H9 (cell line): ENCODE results near the gene GTF2H4. TPM values are rescaled to one million over a fixed set of nuclear protein-coding genes. Genes with fewer than 3 reads are reported as not detected.

ENCODE experiments used
- DNase-seq: peaks from one replicate; pipeline ENCODE4 v3.0.0-alpha.2; 2017
- H2AFZ ChIP-seq: one replicate; pipeline ENCODE4 v1.6.1; 2013; ENCODE audit warnings: mild to moderate bottlenecking, low read length, control low read depth, moderate library complexity
- H2AK5ac ChIP-seq: 2 replicates; pipeline ENCODE4 v1.6.1; 2013; ENCODE audit warnings: low read length, control low read depth, mixed read lengths; ENCODE audit not compliant: insufficient read length
- H2BK120ac ChIP-seq: one replicate; pipeline ENCODE4 v1.6.1; 2013; ENCODE audit warnings: low read depth, mild to moderate bottlenecking, low read length, control low read depth, inconsistent platforms; ENCODE audit not compliant: poor library complexity, severe bottlenecking
- H2BK12ac ChIP-seq: 2 replicates; pipeline ENCODE4 v1.6.1; 2013; ENCODE audit warnings: low read length, control low read depth, mixed read lengths, low read depth; ENCODE audit not compliant: insufficient read length
- H2BK15ac ChIP-seq: 2 replicates; pipeline ENCODE4 v1.6.1; 2013; ENCODE audit warnings: low read depth, low read length, control low read depth
- H2BK20ac ChIP-seq: one replicate; pipeline ENCODE4 v1.6.1; 2013; ENCODE audit warnings: low read depth, mild to moderate bottlenecking, low read length, control low read depth, inconsistent platforms; ENCODE audit not compliant: poor library complexity, severe bottlenecking
- H2BK5ac ChIP-seq: 2 replicates; pipeline ENCODE4 v1.6.1; 2013; ENCODE audit warnings: low read length, control low read depth, mixed read lengths; ENCODE audit not compliant: insufficient read length
- H3K14ac ChIP-seq: 2 replicates; pipeline ENCODE4 v1.6.1; 2013; ENCODE audit warnings: low read length, control low read depth; ENCODE audit not compliant: insufficient read depth
- H3K18ac ChIP-seq: 2 replicates; pipeline ENCODE4 v1.6.1; 2013; ENCODE audit warnings: low read depth, mild to moderate bottlenecking, mixed read lengths, low read length, control low read depth; ENCODE audit not compliant: insufficient read length
- H3K23ac ChIP-seq: 2 replicates; pipeline ENCODE4 v1.6.1; 2013; ENCODE audit warnings: low read length, control low read depth, mixed read lengths, low read depth; ENCODE audit not compliant: insufficient read length
- H3K23me2 ChIP-seq: 2 replicates; pipeline ENCODE4 v1.6.1; 2013; ENCODE audit warnings: low read depth, mild to moderate bottlenecking, mixed read lengths, low read length, control low read depth; ENCODE audit not compliant: insufficient read length, poor library complexity, severe bottlenecking
- H3K27ac ChIP-seq: 2 replicates; pipeline ENCODE4 v1.5.1; 2013; ENCODE audit warnings: low read length, control low read depth, mixed read lengths, low read depth; ENCODE audit not compliant: insufficient read length
- H3K27me3 ChIP-seq: 2 replicates; pipeline ENCODE4 v1.6.1; 2013; ENCODE audit warnings: low read length, control low read depth, inconsistent platforms; ENCODE audit not compliant: insufficient read depth
- H3K4ac ChIP-seq: 2 replicates; pipeline ENCODE4 v1.6.1; 2013; ENCODE audit warnings: low read depth, mild to moderate bottlenecking, control low read depth, inconsistent platforms, low read length, moderate library complexity
- H3K4me1 ChIP-seq: 2 replicates; pipeline ENCODE4 v1.6.1; 2013; ENCODE audit warnings: low read length, control low read depth, inconsistent platforms; ENCODE audit not compliant: insufficient read depth
- H3K4me2 ChIP-seq: 2 replicates; pipeline ENCODE4 v1.6.1; 2013; ENCODE audit warnings: low read length, control low read depth, mixed read lengths; ENCODE audit not compliant: insufficient read length, insufficient read depth
- H3K56ac ChIP-seq: 2 replicates; pipeline ENCODE4 v1.6.1; 2013; ENCODE audit warnings: low read depth, mild to moderate bottlenecking, mixed read lengths, low read length, control low read depth; ENCODE audit not compliant: insufficient read length
- H3K79me1 ChIP-seq: 2 replicates; pipeline ENCODE4 v1.6.1; 2013; ENCODE audit warnings: low read depth, mild to moderate bottlenecking, moderate library complexity, low read length, control low read depth, inconsistent platforms; ENCODE audit not compliant: insufficient read depth, poor library complexity, severe bottlenecking
- H3K79me2 ChIP-seq: 2 replicates; pipeline ENCODE4 v1.6.1; 2013; ENCODE audit warnings: low read length, control low read depth, inconsistent platforms; ENCODE audit not compliant: insufficient read depth
- H3K9ac ChIP-seq: 2 replicates; pipeline ENCODE4 v1.6.1; 2013; ENCODE audit warnings: low read length, control low read depth, mixed read lengths; ENCODE audit not compliant: insufficient read length; ENCODE audit errors: extremely low read depth
- H3K9me3 ChIP-seq: one replicate; pipeline ENCODE4 v1.6.1; 2013; ENCODE audit warnings: low read depth, low read length, inconsistent platforms; ENCODE audit not compliant: control insufficient read depth
- H3T11ph ChIP-seq: one replicate; pipeline ENCODE4 v1.6.1; 2013; ENCODE audit warnings: mild to moderate bottlenecking, low read length, control low read depth, inconsistent platforms
- H4K20me1 ChIP-seq: one replicate; pipeline ENCODE4 v1.6.1; 2013; ENCODE audit not compliant: control insufficient read depth, insufficient read length, insufficient read depth
- H4K5ac ChIP-seq: 2 replicates; pipeline ENCODE4 v1.6.1; 2013; ENCODE audit warnings: low read depth, mild to moderate bottlenecking, mixed read lengths, low read length, control low read depth; ENCODE audit not compliant: insufficient read length
- H4K8ac ChIP-seq: replicated peaks from 2 replicates; pipeline ENCODE4 v1.6.1; 2013; ENCODE audit warnings: low read length, control low read depth, mixed read lengths, low read depth; ENCODE audit not compliant: insufficient read length
- H4K91ac ChIP-seq: 2 replicates; pipeline ENCODE4 v1.6.1; 2013; ENCODE audit warnings: low read depth, mild to moderate bottlenecking, moderate library complexity, mixed read lengths, low read length, control low read depth; ENCODE audit not compliant: insufficient read length
- H3K27ac Mint-ChIP-seq, 3 experiments: 2 replicates in 2 of 3; 3 replicates in 1 of 3; pipeline ENCODE4 v1.8.0; 2020 to 2021; ENCODE audit warnings: mixed read lengths in 3 of 3, mild to moderate bottlenecking in 1 of 3, moderate library complexity in 1 of 3
- H3K27me3 Mint-ChIP-seq: 2 replicates; pipeline ENCODE4 v1.8.0; 2021; ENCODE audit warnings: low read depth, mild to moderate bottlenecking, moderate library complexity, mixed read lengths
- H3K36me3 Mint-ChIP-seq, 3 experiments: 2 replicates in 2 of 3; 3 replicates in 1 of 3; pipeline ENCODE4 v1.8.0; 2020 to 2021; ENCODE audit warnings: low read depth in 3 of 3, mixed read lengths in 3 of 3; ENCODE audit not compliant: insufficient read depth in 1 of 3
- H3K4me1 Mint-ChIP-seq, 2 experiments: 2 replicates each; pipeline ENCODE4 v1.8.0; 2020; ENCODE audit warnings: mixed read lengths in 2 of 2
- H3K4me3 Mint-ChIP-seq, 2 experiments: 2 replicates in 1 of 2; 3 replicates in 1 of 2; pipeline ENCODE4 v1.8.0; 2020 to 2021; ENCODE audit warnings: mild to moderate bottlenecking in 2 of 2, mixed read lengths in 2 of 2, moderate library complexity in 1 of 2
- H3K9me3 Mint-ChIP-seq, 2 experiments: 2 replicates in 1 of 2; 3 replicates in 1 of 2; pipeline ENCODE4 v1.8.0; 2020; ENCODE audit warnings: mild to moderate bottlenecking in 2 of 2, mixed read lengths in 2 of 2, moderate library complexity in 1 of 2
- CTCF ChIP-seq: fragments of 200-600 bp; sonication (generic); conservative IDR thresholded peaks from 3 replicates; pipeline ENCODE4 v1.8.0; 2021; ENCODE audit warnings: antibody characterized with exemption, mild to moderate bottlenecking
- WGBS: extraction: QIAGEN DNeasy Blood & Tissue Kit; methylation state at CpG from one replicate; pipeline ENCODE4 v1.1.7; 2013; ENCODE audit warnings: missing lambda C conversion rate, low lambda C conversion rate, mixed read lengths; ENCODE audit not compliant: insufficient read length; ENCODE audit errors: extremely low coverage; 5-methylcytosine and 5-hydroxymethylcytosine counted together
- total RNA-seq: library from RNA; stranded (reverse); gene quantifications from 2 replicates; pipeline ENCODE4 v1.2.1, GENCODE V29; 2021

Gene GTF2H4
- total RNA-seq, 1 experiment from 2014 or later: 60.8 TPM

DNA sequence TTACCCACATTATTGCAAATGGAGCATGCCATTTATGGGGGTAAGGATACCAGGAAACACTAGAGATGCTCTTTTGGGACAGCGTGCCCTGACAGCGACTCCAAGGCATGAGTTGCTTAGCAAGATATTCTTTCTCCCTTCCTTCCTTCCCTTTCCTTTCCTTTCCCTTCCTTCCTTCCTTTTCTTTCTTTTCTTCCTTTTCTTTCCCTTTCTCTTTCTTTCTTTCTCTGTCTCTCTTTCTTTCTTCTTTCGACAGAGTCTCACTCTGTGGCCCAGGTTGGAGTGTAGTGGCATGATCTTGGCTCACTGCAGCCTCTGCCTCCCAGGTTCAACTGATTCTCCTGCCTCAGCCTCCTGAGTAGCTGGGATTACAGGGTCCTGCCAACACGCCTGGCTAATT is 36.0 kb downstream of the GTF2H4 start:
- Mint-ChIP-seq H3K4me1 (peaks cover 27 to 33% of the 10 kb centered on the region in 2 experiments), H3K27ac (no peak overlapping the region), H3K4me3 (no peak overlapping the region), H3K27me3 (peaks cover 5% of the 10 kb centered on the region), H3K36me3 (no peaks in the 10 kb centered on the region), H3K9me3 (no peaks in the 10 kb centered on the region)
- Histone ChIP-seq H3K14ac (no peak overlapping the region), H2AK5ac (no peak overlapping the region), H3K79me1 (no peaks in the 10 kb centered on the region), H3K27ac (no peak overlapping the region), H3K4me1 (peaks cover 6% of the 10 kb centered on the region; the same call in 1 of the 2 replicates), H3K79me2 (no peaks in the 10 kb centered on the region), H4K91ac (no peak overlapping the region), H3K9ac (no peak overlapping the region), H3K4me2 (no peak overlapping the region), H3K23me2 (no peaks in the 10 kb centered on the region), H2BK15ac (no peak overlapping the region), H3K4ac (no peak overlapping the region), H3K9me3 (no peaks in the 10 kb centered on the region), H3K56ac (no peak overlapping the region), H2BK5ac (no peak overlapping the region), H4K5ac (no peak overlapping the region), H2AFZ (no peak overlapping the region), H4K20me1 (no peaks in the 10 kb centered on the region), H2BK12ac (no peak overlapping the region), H4K8ac (no peak overlapping the region), H2BK20ac (no peak overlapping the region), H3K27me3 (no peaks in the 10 kb centered on the region; the same call in 1 of the 2 replicates), H3K23ac (no peak overlapping the region), H2BK120ac (no peak overlapping the region), H3T11ph (no peak overlapping the region), H3K18ac (no peak overlapping the region)
- TF ChIP-seq CTCF: no peak
- no peak for DNase-seq
- no CpG with 5 or more reads among the region's 4 CpGs for WGBS
